SIG-M5 treated with dmso at 0.1 percent for 504 hours (cell line): Measurements from ENCODE around the gene TRIM2.

Experiments used
- DNase-seq: peaks from one replicate; lab custom pipeline; 2025; ENCODE audit not compliant: unreplicated experiment; lab: John Stamatoyannopoulos, UW

Gene TRIM2

GRCh38 chr4:153366486-153366885, 162.2 kb downstream of the TRIM2 start:
- DNase-seq = no peak

GRCh38 chr4:153367092-153367491, 162.8 kb downstream of the TRIM2 start:
- no peak for DNase-seq

GRCh38 chr4:153369021-153369420, 164.8 kb downstream of the TRIM2 start:
- no peak for DNase-seq

DNA sequence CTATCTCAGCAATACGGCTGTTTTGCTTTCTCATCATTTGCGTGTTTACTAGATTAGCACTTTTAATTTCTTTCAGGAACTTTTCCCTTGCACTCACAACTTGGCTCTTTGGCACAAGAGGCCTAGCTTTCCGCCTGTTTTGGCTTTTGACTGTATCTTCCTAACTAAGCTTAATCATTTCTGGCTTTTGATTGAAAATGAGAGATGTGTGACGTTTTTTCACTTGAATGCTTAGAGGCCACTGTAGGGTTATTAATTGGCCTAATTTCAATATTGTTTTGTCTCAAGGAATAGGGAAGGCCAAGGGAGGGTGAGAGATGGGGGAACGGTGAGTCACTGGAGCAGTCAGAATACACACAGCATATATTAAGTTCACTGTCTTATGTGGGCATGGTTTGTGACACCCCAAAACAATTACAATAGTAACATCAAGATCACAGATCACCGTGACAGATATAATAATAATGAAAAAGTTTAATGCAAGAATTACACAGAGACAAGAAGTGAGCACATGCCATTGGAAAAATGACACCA, 167.5 kb downstream of the TRIM2 start:
- DNase-seq = no peak

DNA sequence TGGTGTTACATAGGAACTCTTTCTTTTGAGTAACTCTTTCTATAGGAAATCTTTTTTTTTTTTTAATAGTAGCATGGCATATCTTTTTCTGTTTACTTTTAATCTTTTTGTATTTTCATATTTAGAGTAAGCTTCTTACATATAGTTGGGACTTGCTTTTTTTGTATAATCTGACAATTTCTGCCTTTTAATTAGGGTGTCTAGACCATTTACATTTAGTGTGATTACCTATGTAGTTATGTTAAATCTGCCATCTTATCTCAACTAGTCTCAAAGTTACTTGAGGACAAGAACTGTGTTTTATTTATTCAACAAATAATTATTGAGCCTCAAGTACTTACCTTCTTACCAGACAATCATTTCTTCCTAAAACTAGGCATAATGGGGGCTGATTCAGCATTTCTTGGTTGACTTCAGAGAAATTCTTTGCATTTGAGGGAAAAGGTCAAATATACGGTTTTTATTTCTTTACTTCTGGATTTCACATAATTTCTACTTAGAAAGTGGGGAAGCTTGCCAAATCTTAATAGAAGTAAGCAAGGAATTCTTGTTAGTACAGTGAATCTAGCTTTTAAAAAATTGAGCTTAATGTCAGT, 168.8 kb downstream of the TRIM2 start:
- no peak for DNase-seq

DNA sequence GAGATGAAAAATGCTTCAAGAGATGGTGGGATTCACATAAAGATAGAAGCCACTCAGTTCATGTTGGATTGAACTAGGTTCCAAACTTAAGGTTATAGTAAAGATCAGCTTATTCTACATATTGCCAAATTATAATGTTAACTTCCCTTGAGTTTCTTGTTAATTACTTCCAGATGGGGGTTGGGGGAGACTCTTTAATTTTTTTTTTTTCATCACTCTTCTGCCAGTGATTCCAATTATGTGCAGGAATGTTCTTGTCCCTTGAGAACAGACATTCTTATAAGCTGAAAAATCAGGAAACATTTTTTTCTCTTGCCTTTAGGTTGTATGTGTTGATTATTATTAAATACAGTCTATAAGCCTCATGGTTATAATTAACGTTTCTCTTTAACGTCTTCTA, 170.2 kb downstream of the TRIM2 start:
- no peak for DNase-seq

DNA sequence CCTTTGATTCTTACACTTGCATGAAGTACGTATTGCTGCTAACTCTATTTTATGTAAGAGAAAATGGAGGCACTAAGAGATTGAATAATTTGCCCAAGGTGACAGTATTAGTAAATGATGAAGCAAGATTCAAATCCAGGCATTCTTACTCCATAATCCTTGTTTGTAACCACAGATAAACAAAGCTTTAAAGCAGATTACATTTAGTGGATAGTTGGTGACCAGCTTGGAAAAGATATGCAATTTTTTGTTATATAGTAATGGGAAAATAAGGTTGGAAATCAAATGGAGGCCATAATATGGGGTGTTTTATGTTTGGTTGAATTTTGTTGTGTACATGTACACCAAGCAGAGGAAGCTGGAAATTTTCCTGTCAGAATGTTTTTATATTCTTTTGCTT, 171.1 kb downstream of the TRIM2 start:
- DNase-seq = no peak

- DNase-seq = no peak
Observed at GRCh38 chr4:153383131-153383530, 178.9 kb downstream of the TRIM2 start.

DNA sequence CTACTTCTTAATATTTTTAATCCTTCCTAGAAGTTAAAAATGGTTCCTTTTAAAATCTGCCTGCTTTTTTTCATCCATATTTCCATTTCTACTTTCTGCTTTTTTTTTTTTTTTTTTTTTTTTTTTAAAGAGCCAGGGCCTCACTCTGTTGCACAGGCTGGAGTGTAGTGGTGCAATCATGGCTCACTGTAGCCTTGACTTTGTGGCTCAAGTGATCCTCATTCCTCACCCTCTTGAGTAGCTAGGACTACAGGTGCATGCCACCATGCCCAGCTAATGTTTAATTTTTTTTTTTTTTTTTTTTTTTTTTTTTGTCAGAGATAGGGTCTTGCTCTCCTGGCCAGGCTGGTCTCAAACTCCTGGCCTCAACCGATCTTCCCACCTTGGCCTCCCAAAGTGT, 179.9 kb downstream of the TRIM2 start:
- DNase-seq = no peak

- no peak for DNase-seq
Observed at GRCh38 chr4:153385784-153386183, 181.5 kb downstream of the TRIM2 start.

- no peak for DNase-seq
Observed at GRCh38 chr4:153387981-153388380, 183.7 kb downstream of the TRIM2 start.
